AG08395 (cell line): Measurements from ENCODE around the gene HNRNPDL.
"Not testable (repeated sequence)": the region's sequence is repeated elsewhere in the genome, so short reads cannot be mapped to it uniquely, and the experiment has no call there.

Experiments used
- DNase-seq: peaks from one replicate; pipeline ENCODE4 v3.0.0; 2012; ENCODE audit warnings: mixed read lengths, low spot score

Gene HNRNPDL

GRCh38 chr4:82430193-82430963 lies at the start of gene HNRNPDL, which contains the start of gene ENOPH1:
Gene HNRNPDL (minus strand): TSS chr4:82430462. CDS start chr4:82429690, 772 bp downstream.
Gene ENOPH1 (plus strand): TSS chr4:82430590. CDS start chr4:82430830, 240 bp downstream.
- DNase-seq, result peak; percentile 95

GRCh38 chr4:82479562-82479961 lies 49.3 kb upstream of the HNRNPDL start:
- no peak for DNase-seq

GRCh38 chr4:82477469-82477868 lies 47.2 kb upstream of the HNRNPDL start:
- DNase-seq, result not testable (repeated sequence)

- DNase-seq, result not testable (repeated sequence)
These were observed 45.7 kb upstream of the HNRNPDL start for GRCh38 chr4:82475931-82476330.

- DNase-seq, result no peak
These were observed 43.4 kb upstream of the HNRNPDL start for GRCh38 chr4:82473621-82474164.

GRCh38 chr4:82473080-82473479 lies 42.8 kb upstream of the HNRNPDL start:
- not testable (repeated sequence) for DNase-seq

- DNase-seq, result peak; percentile 66
These were observed 39.6 kb upstream of the HNRNPDL start for GRCh38 chr4:82469791-82470345.

- no peak for DNase-seq
These were observed 37.2 kb upstream of the HNRNPDL start for GRCh38 chr4:82467471-82467870.

- DNase-seq, result no peak
These were observed 33.0 kb upstream of the HNRNPDL start for GRCh38 chr4:82463221-82463620.

- DNase-seq, result peak; percentile 93
These were observed 32.2 kb upstream of the HNRNPDL start for GRCh38 chr4:82462415-82462831.

- no peak for DNase-seq
These were observed 31.4 kb upstream of the HNRNPDL start for GRCh38 chr4:82461710-82462109.

GRCh38 chr4:82458729-82459128 lies 28.5 kb upstream of the HNRNPDL start:
- no peak for DNase-seq

- DNase-seq, result no peak
These were observed 27.0 kb upstream of the HNRNPDL start for GRCh38 chr4:82457266-82457665.

- no peak for DNase-seq
These were observed 21.8 kb upstream of the HNRNPDL start for GRCh38 chr4:82452026-82452425.

- DNase-seq, result no peak
These were observed 20.9 kb upstream of the HNRNPDL start for GRCh38 chr4:82450966-82451755.

- DNase-seq, result no peak
These were observed 17.6 kb upstream of the HNRNPDL start for GRCh38 chr4:82447886-82448285.

- DNase-seq, result no peak
These were observed 8.8 kb upstream of the HNRNPDL start for GRCh38 chr4:82439088-82439487.

GRCh38 chr4:82437285-82438005 lies 7.2 kb upstream of the HNRNPDL start:
- DNase-seq, result no peak

GRCh38 chr4:82436780-82437179 lies 6.5 kb upstream of the HNRNPDL start:
- no peak for DNase-seq

- no peak for DNase-seq
These were observed 5.9 kb upstream of the HNRNPDL start for GRCh38 chr4:82436130-82436529.

- DNase-seq, result no peak
These were observed 4.7 kb upstream of the HNRNPDL start for GRCh38 chr4:82434949-82435348.

- DNase-seq, result no peak
These were observed 3.5 kb upstream of the HNRNPDL start for GRCh38 chr4:82433791-82434190.
